ENCODE data around the gene RASA1.

RASA1 gene

DNA sequence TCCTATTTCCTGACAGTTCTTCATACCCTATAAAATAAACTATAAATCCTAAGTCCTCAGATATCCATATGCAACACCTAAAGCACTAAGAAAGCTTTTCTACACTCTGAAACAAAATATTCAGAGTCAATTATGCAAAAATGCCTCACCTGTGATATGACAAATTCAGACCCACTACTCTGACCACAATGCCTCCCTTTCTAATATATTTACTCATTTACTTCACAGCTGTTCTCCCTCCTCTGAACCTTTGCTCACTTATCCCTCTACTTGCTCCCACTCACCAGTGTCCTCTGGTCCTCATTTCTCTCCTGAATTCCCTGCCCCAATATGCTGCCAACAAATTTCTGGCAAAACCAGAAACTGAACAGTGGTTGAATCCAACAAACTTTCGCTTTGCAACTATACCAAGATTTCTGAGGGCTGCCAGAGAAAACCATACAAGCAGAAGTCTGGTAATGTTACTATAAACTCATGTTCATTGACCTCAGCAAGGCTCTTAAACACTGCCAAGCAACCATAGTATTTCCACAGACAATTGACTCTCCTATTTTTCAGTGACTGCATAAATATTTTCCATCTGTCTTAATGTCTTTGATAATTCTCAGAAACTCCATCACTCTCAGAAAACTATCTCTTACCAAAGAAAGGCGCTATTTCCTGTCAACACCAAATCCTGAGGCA, 137.9 kb downstream of the RASA1 start:
- DNase-seq = no peak

- no peak for DNase-seq
Observed at GRCh38 chr5:87408204-87408603, 140.5 kb downstream of the RASA1 start.

- no peak for DNase-seq
Observed at GRCh38 chr5:87410931-87411330, 143.2 kb downstream of the RASA1 start.

DNA sequence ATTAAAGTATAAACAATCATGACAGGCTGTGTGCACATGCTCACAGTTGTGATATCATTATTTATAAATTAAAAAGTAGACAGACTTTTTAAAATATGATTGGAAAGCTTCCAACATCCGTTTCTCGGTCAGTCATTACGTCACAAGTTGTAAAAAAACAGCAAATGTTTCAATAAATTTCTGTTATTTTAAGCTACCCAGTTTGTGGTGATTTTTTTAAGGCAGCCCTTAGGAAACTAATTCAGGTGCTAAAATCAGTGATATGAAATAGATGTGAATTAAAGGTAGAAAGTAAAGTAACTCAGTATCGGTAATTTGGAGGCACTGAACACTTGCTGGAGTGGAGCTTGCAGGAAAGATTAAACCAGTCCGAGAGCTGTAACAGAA, 143.9 kb downstream of the RASA1 start:
- no peak for DNase-seq

- DNase-seq = peak; percentile 46
Observed at GRCh38 chr5:87411973-87412629, 144.4 kb downstream of the RASA1 start.

GRCh38 chr5:87412630-87413342, 145.1 kb downstream of the RASA1 start, which contains the start of gene CCNH:
Gene CCNH, minus strand, starts transcription at chr5:87412930. Its CDS starts 136 bp downstream, at chr5:87412794.
- peak; percentile 97 for DNase-seq

DNA sequence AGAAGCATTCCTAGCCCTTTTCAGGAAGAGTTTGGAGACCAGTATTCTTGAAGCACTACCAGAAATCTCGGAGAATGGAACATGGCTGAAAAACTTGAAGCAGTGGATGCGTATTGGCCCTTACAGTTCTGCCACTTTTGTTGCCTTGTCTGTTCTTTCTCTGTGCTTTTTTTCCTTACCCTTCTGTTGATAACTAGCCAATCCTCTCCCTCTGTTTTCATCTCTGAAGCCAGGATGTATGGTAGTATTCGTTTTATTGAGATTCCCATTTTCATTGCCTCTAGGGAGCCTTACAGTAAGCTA, 145.6 kb downstream of the RASA1 start:
- no peak for DNase-seq

- no peak for DNase-seq
Observed at GRCh38 chr5:87418506-87418905, 150.8 kb downstream of the RASA1 start.

DNA sequence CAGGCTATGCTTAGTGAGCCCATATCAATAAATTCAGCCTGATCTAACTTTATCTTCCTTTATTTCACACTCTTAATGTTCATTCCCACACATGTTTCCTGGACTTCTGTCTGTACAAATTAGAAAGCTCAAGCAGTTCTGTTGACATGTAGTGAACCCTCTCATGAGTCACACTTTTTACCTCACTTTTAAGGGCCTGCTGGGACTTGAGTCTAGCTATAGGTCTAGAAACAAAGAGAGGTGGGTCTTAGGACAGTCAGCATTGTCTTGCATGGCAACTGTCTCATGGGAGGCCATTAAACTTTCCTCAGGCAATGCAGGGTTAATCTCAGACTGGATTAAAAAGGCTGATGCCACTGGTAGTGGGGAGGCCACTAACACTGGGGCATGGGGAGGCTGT, 153.6 kb downstream of the RASA1 start:
- DNase-seq = no peak

DNA sequence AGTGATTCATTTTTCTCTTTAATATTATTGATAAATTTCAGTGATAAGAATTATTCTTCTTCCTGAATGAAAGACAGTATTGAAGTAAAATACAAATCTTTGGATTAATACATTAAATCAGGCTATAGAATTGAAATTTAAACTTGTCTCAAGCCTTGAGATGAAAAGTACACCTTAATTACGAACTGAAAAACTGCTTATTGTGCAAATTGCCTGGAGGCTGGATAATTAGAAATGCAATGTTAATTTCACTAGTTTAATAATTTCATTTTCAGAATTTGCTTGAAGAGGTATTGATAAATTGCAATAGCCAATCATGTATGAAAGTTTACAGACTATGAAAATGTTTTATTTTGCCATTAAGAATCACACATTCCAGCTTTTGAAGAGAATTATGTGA, 156.1 kb downstream of the RASA1 start:
- DNase-seq = no peak

- no peak for DNase-seq
Observed at GRCh38 chr5:87430863-87431457, 163.3 kb downstream of the RASA1 start.

DNA sequence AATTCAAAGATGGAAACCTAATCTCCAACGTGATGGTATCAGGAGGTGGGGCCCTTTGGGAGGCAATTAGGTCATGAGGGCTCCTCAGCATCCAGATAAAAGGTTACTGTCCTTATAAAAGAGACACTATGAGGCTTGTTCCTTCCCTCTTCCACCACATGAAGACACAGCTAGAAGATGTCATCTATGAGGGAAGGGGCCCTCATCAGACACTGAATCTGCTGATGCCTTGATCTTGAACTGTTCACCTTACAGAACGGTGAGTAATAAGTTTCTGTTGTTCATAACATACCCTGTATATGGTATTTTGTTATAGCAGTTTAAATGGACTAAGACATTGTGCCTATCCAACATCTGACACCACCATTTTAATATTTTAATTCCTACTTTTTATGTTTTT, 164.8 kb downstream of the RASA1 start:
- DNase-seq = no peak

GRCh38 chr5:87433945-87434344, 166.3 kb downstream of the RASA1 start:
- DNase-seq = no peak

- DNase-seq = no peak
Observed at GRCh38 chr5:87434461-87434860, 166.8 kb downstream of the RASA1 start.

DNA sequence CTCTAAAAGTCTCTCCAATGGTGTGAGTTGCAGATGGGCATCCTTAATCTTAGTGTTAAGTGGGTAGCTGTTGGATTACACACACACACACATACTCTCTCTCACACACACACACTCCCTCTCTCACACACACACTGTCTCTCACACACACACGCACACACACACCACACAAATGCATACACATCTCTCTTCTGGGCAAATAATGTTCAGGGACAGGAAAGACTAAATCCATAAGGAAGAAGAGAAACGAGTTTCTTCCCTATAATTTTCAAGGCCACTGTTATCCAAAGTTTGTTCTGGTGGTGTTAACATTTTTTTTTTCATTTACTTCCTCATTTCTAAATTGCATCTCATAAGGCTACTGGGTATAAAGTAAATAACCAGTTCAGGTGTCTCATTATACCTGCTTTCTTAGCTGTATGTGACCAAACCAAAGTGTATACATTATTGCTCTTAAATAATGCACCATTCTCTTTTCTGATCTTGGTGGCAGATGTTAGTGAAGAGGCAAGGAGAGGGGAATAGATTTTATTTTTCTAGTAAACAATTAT, 167.5 kb downstream of the RASA1 start:
- no peak for DNase-seq

DNA sequence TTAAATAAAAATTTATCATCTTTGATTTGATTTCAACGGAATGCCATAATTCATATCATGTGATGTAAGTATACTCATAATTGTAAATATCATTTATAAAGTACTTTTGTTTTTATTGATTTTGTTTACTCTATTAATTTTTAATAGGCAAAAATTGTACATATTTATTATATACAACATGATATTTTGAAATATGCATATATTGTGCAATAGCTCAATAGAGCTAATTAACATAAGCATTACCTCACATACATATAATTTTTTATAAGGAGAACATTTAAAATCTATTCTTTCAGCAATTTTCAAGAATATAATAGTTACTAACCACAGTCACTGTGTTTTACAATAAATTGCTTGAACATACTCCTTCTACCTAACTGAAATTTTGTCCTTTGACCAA, 170.0 kb downstream of the RASA1 start:
- no peak for DNase-seq

DNA sequence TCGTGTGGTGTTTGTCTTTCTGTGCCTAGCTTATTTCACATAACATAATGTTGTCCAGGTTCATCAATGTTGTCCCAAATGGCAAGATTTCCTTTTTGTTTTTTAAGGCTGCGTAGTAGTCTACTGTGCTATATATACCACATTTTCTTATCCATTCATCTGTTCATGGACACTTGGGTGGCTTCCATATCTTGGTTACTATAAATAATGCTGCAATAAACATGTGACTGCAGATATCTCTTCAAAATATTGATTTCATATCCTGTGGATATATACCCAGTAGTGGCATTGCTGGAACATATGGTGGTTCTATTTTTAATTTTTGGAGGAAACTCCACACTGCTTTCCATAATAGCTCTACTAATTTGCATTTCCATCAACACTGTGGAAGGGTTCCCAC, 170.5 kb downstream of the RASA1 start:
- no peak for DNase-seq
